PFSK-1 (cell line): ENCODE results near the gene CCND2.

Experiments used
- FOXP2 ChIP-seq: optimal IDR thresholded peaks from 2 replicates; pipeline ENCODE3; 2011; ENCODE audit warnings: borderline replicate concordance, control low read depth, inconsistent platforms; ENCODE audit not compliant: insufficient read depth; ENCODE audit errors: extremely low read length, extremely low read depth
- POLR2AphosphoS5 ChIP-seq: IDR thresholded peaks from 2 replicates; pipeline ENCODE4 v1.6.1; 2012; ENCODE audit warnings: low read depth, mild to moderate bottlenecking, control low read depth, low read length, moderate library complexity
- REST ChIP-seq, 2 experiments: IDR thresholded peaks; 2 replicates each; pipeline versions ENCODE4 v1.6.1 to v1.8.0; 2011 to 2012; ENCODE audit warnings: low read depth in 2 of 2, low read length in 2 of 2, control low read depth in 1 of 2, inconsistent platforms in 1 of 2, mild to moderate bottlenecking in 1 of 2, moderate library complexity in 1 of 2; ENCODE audit not compliant: insufficient read depth in 1 of 2
- TAF1 ChIP-seq: IDR thresholded peaks from 2 replicates; pipeline ENCODE4 v1.6.1; 2012; ENCODE audit warnings: low read length, control low read depth, borderline replicate concordance; ENCODE audit not compliant: insufficient read depth

- peak in 1 of 2 experiments; percentile 32; a peak in 2 of 4 replicates for TF ChIP-seq REST (IDR thresholded peaks at IDR 0.05; ENCODE audit: insufficient read depth in 1 of 2, low read depth in 2 of 2, low read length in 2 of 2)
- peak; percentile 84; the same call in 1 of the 2 replicates for TF ChIP-seq TAF1
- TF ChIP-seq POLR2AphosphoS5 = peak; percentile 81
- peak; percentile 96 for TF ChIP-seq FOXP2
Measured at GRCh38 chr12:4320853-4321701, 47.5 kb downstream of the CCND2 start, which contains the start of gene TIGAR.
